GDM1 (cell line): ENCODE data around the gene FITM1.
A peak's percentile ranks its signal among the peaks of the same experiment; 100 is the strongest.
"Not testable (repeated sequence)": the region's sequence is repeated elsewhere in the genome, so short reads cannot be mapped to it uniquely, and the experiment has no call there.

Source experiments
- DNase-seq: peaks from one replicate; lab custom pipeline; 2025; lab: John Stamatoyannopoulos, UW

FITM1 gene

DNA sequence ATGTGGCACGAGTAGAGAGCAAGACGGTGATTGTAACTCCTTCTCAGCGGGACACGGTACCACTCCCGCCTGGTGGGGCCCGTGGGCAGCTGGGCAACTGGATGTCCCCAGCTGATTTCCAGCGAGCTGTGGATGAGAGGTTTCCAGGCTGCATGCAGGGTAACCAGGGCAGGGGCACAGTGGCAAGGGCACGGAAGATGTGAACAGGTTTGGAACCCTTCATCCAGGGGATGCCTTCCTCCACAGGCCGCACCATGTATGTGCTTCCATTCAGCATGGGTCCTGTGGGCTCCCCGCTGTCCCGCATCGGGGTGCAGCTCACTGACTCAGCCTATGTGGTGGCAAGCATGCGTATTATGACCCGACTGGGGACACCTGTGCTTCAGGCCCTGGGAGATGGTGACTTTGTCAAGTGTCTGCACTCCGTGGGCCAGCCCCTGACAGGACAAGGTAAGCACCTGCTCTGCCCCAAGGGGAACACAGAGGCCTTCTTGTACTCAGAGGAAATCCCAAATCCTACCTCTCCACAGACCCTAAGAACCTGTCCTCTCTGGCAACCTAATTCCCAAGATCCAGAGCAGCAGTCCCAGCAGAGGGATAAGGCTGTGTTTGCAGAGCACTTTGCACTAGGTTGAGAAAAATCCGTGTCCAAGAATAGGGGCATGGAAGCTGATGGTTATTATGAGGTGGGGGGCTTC is 32.1 kb upstream of the FITM1 start:
- DNase-seq = no peak

GRCh38 chr14:24098927-24099813 is 31.3 kb upstream of the FITM1 start:
- DNase-seq = no peak

- no peak for DNase-seq
Measured at GRCh38 chr14:24100197-24100981, 30.1 kb upstream of the FITM1 start.

- DNase-seq = no peak
Measured at GRCh38 chr14:24100982-24101494, 29.4 kb upstream of the FITM1 start.

GRCh38 chr14:24102357-24103048 is 28.0 kb upstream of the FITM1 start:
- no peak for DNase-seq

- DNase-seq = no peak
Measured at GRCh38 chr14:24103451-24103850, 27.0 kb upstream of the FITM1 start.

DNA sequence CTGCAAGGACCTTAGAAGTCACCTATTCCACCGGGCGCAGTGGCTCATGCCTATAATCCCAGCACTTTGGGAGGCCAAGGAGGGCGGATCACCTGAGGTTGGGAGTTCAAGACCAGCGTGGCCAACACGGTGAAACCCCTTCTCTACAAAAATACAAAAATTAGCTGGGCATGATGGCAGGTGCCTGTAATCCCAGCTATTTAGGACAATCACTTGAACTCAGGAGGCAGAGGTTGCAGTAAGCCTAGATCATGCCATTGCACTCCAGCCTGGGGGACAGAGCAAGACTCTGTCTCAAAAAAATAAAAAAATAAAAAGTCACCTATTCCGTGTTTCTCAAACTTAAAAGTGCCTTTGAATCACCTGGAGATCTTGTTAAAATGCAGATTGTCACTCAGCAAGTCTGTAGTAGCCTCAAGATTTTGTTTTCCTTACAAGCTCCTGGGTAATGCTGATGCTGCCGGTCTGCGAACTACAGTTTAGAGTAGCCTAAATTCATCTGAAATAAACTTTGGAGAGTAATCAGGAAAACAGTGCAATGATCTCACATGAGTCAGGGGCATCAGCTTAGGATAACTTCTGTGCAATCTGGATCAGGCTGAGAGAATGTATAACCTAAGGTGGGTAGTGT is 24.7 kb upstream of the FITM1 start:
- DNase-seq = not testable (repeated sequence)

DNA sequence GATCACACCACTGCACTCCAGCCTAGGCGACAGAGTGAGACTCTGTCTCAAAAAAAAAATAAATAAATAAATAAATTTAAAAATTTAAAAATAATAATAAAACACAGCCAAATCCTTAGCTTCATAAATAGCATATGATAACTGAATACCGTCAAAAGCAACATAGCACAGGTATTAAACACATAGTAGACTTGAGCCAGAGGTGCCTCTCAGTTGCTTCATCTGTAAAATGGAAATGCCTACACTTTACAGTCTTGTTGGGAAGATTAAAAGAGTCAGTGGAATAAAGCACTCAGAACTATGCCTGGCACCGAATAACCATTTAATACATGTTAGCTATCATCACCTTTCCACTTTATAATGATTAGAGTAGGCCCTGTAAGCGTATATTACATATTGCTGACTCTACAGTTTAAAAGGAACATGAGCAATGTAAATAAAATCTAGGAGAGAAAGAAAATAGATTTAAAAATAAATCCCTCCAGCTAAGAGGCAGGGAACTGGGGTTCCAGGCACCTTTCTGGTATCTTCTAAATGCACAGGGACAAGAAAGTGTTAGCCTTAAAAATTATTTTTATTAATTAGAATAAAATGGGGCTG is 23.7 kb upstream of the FITM1 start:
- no peak for DNase-seq

DNA sequence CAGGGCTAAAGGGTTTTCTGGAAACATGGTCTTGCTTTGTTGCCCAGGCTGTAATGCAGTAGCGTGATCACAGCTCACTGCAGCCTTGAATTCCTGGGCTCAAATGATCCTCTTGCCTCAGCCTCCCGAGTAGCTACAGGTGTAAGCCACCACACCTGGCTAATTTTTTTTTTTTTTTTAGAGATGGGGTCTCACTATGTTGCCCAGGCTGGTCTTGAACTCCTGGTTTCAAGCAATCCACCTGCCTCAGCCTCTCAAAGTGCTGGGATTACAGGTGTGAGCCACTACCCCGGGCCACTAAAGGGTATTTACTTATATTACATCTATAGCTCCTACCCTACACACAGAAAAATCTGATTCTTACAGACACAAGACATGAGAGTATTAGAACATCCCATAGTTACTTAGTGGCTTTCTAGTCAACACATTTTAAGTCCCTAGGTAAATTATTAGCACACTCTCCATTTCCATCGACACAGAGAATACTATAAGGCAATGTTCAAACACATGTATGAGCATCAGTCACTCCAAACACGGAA is 22.1 kb upstream of the FITM1 start:
- DNase-seq = no peak

DNA sequence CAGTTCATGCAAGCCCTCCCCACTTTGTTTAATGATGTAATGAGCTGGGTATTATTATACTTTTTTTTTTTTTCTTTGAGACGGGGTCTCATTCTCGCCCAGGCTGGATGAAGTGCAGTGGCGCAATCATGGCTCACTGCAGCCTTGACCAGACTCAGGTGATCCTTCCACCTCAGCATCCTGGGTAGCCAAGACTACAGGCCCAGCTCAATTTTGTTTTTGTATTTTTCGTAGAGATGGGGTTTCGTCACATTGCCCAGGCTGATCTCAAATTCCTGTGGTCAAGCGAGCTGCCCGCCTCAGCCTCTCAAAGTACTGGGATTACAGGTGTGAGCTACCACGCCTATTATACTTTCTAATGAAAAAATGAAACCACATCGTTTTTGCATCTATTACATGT is 20.4 kb upstream of the FITM1 start:
- DNase-seq = no peak

DNA sequence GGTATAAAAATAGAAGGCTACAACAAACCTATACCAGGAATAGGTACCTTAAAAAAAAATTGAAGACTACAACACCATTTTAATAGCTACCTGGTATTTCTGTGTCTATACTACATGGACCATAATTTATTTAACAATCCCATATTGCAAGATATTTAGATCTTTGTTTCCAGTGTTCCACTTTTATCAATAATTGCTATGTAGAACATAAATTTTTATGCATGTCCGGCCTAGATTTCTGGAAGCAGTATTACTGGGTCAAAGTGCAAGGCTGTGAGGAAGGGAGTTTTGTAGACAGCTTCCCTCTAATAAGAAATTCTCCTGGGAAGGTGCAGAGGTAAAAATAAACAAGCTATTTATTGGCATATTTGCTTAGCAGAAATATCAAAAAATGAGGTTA is 19.9 kb upstream of the FITM1 start:
- DNase-seq = no peak

GRCh38 chr14:24113379-24113800 is 17.1 kb upstream of the FITM1 start:
- DNase-seq = no peak

- peak; percentile 83 for DNase-seq
Measured at GRCh38 chr14:24113801-24114531, 16.5 kb upstream of the FITM1 start.

GRCh38 chr14:24114532-24115421 is 15.7 kb upstream of the FITM1 start, which contains the start of the genes DCAF11 and NRL:
DCAF11 (plus strand) TSS chr14:24114777; CDS start chr14:24115595, 818 bp downstream.
NRL (minus strand) TSS chr14:24114949; CDS start chr14:24082848, 32,101 bp downstream.
- DNase-seq = peak; percentile 100

DNA sequence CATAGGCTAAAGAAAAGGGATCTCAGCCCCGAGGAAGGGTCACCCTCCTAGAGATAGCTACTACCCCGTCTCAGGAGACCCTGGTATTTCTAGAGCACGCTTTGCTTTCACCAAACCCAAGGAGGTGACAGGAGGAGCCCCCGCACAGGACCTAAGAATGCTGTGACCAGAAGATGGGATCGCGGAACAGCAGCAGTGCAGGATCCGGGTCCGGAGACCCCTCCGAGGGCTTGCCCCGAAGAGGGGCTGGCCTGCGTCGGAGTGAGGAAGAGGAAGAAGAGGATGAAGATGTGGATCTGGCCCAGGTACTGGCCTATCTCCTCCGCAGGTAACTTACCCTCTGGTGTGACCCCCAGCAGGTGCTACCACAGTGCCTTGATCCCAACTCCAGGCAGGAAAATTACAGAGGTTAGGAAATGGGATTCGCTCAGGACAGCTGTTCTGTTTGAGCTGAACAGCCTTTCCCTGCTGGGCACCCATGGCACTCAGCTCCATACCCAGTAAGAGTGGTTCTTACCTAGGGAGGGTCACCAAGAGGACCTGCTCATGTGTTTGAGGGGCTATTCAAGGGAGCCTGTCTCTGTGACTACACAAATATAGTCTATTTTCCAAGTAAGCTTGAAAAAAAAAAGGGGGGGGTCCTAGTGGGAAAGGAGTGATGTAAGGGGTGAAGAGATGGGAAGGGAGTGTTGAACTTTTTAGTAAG is 14.9 kb upstream of the FITM1 start:
- no peak for DNase-seq

DNA sequence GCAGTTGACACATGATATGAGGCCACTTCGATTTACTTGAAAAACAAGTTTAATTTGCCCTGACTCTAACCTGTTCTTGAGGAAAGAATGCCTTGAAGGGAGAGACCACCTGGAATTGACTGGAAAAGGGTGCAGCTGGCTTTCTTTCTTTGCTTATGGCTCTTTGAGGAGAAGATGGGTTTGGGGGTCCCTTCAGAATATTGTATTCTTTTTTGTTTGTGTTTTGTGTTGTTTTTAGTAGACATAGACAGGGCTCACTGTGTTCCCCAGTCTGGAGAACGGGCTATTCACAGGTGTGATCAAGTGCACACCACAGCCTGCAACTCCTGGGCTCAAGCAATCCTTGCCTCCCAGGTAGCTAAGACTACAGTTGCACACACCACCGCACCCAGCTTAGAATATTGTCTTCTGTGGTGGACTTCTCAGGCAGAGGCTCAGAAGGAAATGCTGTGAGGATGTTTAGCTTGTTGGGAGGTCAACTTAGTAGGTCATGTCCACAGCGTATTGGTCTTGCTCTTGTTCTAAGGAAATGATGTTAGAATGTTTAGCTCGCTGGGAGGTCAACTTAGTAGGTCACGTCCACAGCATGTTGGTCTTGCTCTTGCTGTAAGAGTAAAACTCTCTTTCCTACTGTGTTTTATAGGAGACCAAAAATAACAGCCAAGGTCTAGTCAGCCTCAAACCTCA is 14.2 kb upstream of the FITM1 start:
- no peak for DNase-seq

GRCh38 chr14:24117179-24117578 is 13.3 kb upstream of the FITM1 start:
- DNase-seq = no peak
